Measurements from ENCODE around the gene MRPL22.
"Not testable (repeated sequence)": the region's sequence is repeated elsewhere in the genome, so short reads cannot be mapped to it uniquely, and the experiment has no call there.

MRPL22 gene

GRCh38 chr5:154997746-154998145, 56.9 kb downstream of the MRPL22 start:
- no peak for DNase-seq

- no peak for DNase-seq
Observed at GRCh38 chr5:154999865-155000264, 59.0 kb downstream of the MRPL22 start.

GRCh38 chr5:155001523-155001922, 60.6 kb downstream of the MRPL22 start:
- no peak for DNase-seq

- DNase-seq = not testable (repeated sequence)
Observed at GRCh38 chr5:155002722-155003121, 61.8 kb downstream of the MRPL22 start.

GRCh38 chr5:155004138-155004744, 63.4 kb downstream of the MRPL22 start:
- DNase-seq = no peak

- not testable (repeated sequence) for DNase-seq
Observed at GRCh38 chr5:155006265-155006664, 65.4 kb downstream of the MRPL22 start.

- DNase-seq = no peak
Observed at GRCh38 chr5:155008669-155009068, 67.8 kb downstream of the MRPL22 start.

- no peak for DNase-seq
Observed at GRCh38 chr5:155010881-155011280, 70.0 kb downstream of the MRPL22 start.

GRCh38 chr5:155013526-155013925, 72.7 kb downstream of the MRPL22 start, which contains the start of gene KIF4B:
KIF4B (plus strand) TSS chr5:155013755; CDS start chr5:155013860, 105 bp downstream.
- no peak for DNase-seq

GRCh38 chr5:155015239-155015638, 74.4 kb downstream of the MRPL22 start:
- DNase-seq = no peak

- DNase-seq = no peak
Observed at GRCh38 chr5:155017610-155018009, 76.7 kb downstream of the MRPL22 start.

All from NCI-H1694 treated with DMSO at 0.1 percent for 48 hours (cell line).